22Rv1 (cell line): ENCODE results near the gene MACROH2A1.

Source experiments
- CTCF ChIP-seq: fragments of 450-650 bp; IDR thresholded peaks from 2 replicates; pipeline ENCODE4 v1.5.1; 2017; ENCODE audit warnings: mild to moderate bottlenecking
- ZFX ChIP-seq: fragments of 450-650 bp; IDR thresholded peaks from 2 replicates; pipeline ENCODE4 v1.6.1; 2017; ENCODE audit warnings: antibody characterized with exemption, borderline replicate concordance

GRCh38 chr5:135308245-135308644, 90.8 kb downstream of the MACROH2A1 start:
- TF ChIP-seq CTCF = no peak
- no peak for TF ChIP-seq ZFX
